Fibroblast of lung (primary cell): Measurements from ENCODE around the gene CLIC3. TPM values are rescaled to one million over a fixed set of nuclear protein-coding genes. Genes with fewer than 3 reads are reported as not detected.

ENCODE experiments used
- DNase-seq, 2 donors: peaks; one replicate each; pipeline versions ENCODE4 v3.0.0 to v3.0.0-alpha.2; 2010; ENCODE audit warnings: low read depth in 2 of 2
- H2AFZ ChIP-seq: 2 replicates; pipeline ENCODE4 v1.5.1; 2012; ENCODE audit warnings: low read length, control low read depth, inconsistent platforms
- H3K27ac ChIP-seq: 2 replicates; pipeline ENCODE4 v1.5.1; 2011; ENCODE audit warnings: low read length, control low read depth; ENCODE audit not compliant: insufficient read depth
- H3K27me3 ChIP-seq: 2 replicates; pipeline ENCODE4 v1.5.1; 2011; ENCODE audit warnings: mild to moderate bottlenecking, low read length; ENCODE audit not compliant: control insufficient read depth, insufficient read depth
- H3K36me3 ChIP-seq: 2 replicates; pipeline ENCODE4 v1.5.1; 2011; ENCODE audit warnings: low read length; ENCODE audit not compliant: control insufficient read depth, insufficient read depth
- H3K4me1 ChIP-seq: 2 replicates; pipeline ENCODE4 v1.5.1; 2011; ENCODE audit warnings: low read length; ENCODE audit not compliant: control insufficient read depth, insufficient read depth; ENCODE audit errors: extremely low read depth
- H3K4me2 ChIP-seq: 2 replicates; pipeline ENCODE4 v1.5.1; 2011; ENCODE audit warnings: low read length, control low read depth; ENCODE audit not compliant: insufficient read depth; ENCODE audit errors: extremely low read depth
- H3K4me3 ChIP-seq, 4 experiments: fragments of 200-600 bp in 1 of 4; sonication (generic) in 1 of 4; replicated peaks in 1 of 4; 2 replicates each; pipeline ENCODE4 v1.5.1; 2011 to 2016; ENCODE audit warnings: low read length in 4 of 4, low read depth in 3 of 4, mild to moderate bottlenecking in 3 of 4, control low read depth in 2 of 4, inconsistent platforms in 1 of 4, mixed read lengths in 1 of 4; ENCODE audit not compliant: insufficient read depth in 1 of 4; ENCODE audit errors: control extremely low read depth in 1 of 4
- H3K79me2 ChIP-seq: 2 replicates; pipeline ENCODE4 v1.5.1; 2012; ENCODE audit warnings: mild to moderate bottlenecking, low read length, inconsistent platforms; ENCODE audit not compliant: control insufficient read depth, insufficient read depth
- H3K9ac ChIP-seq: 2 replicates; pipeline ENCODE4 v1.5.1; 2011; ENCODE audit warnings: mild to moderate bottlenecking, low read length, control low read depth; ENCODE audit not compliant: insufficient read depth
- H3K9me3 ChIP-seq: 2 replicates; pipeline ENCODE4 v1.5.1; 2012; ENCODE audit warnings: low read depth, low read length; ENCODE audit not compliant: control insufficient read depth, insufficient read depth
- H4K20me1 ChIP-seq: 2 replicates; pipeline ENCODE4 v1.5.1; 2011; ENCODE audit warnings: low read length; ENCODE audit not compliant: control insufficient read depth, insufficient read depth; ENCODE audit errors: extremely low read depth
- EZH2 ChIP-seq: IDR thresholded peaks from 2 replicates; pipeline ENCODE4 v1.5.1; 2012; ENCODE audit warnings: low read length, control low read depth, mild to moderate bottlenecking; ENCODE audit errors: missing control alignments
- polyA plus RNA-seq, 2 donors: library from polyadenylated mRNA; depleted of rRNA in 1 of 2; stranded (reverse) in 1 of 2; unstranded in 1 of 2; fragments of >200 nt; gene quantifications; 2 replicates each; pipeline ENCODE4 v1.2.1, GENCODE V29; 2011 to 2012; ENCODE audit warnings: missing spikeins in 1 of 2
- total RNA-seq: library from RNA; depleted of rRNA; stranded (reverse); fragments of >200 nt; gene quantifications from 2 replicates; pipeline ENCODE4 v1.2.1, GENCODE V29; 2014
- TF ChIP-seq, protein P1 (sequence below), 2 donors: IDR thresholded peaks in 1 of 2; conservative IDR thresholded peaks in 1 of 2; 1 replicate in 1 of 2; 2 replicates in 1 of 2; pipeline ENCODE4 v1.5.1; 2011 to 2012; ENCODE audit warnings: low read length in 2 of 2, control low read depth in 1 of 2, inconsistent platforms in 1 of 2, low read depth in 1 of 2, mild to moderate bottlenecking in 1 of 2

The CLIC3 gene
- total and polyA plus RNA-seq, 2 donors (not counting 1 experiment from before 2014, with no cell fraction given): 0.98 to 3.5 TPM

DNA sequence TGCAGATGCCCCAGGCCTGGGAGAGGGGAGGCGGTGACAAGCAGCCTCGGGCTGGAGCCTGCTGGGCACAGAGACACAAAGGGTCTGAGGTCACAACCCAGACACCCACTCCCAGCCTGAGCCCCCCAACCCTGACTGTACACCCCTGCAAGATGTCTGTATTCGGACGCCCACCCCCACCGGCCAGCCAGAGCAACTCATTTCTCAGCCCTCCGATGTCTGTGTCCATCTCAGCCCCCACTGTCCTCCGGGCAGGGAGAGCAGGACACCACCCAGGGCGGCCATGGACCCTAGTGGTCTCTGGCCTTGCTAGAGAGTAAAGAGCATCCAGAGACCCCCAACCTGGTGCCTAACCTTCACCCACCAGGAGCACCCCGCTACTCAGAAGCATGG lies 40.4 kb downstream of the CLIC3 start:
- H3K9me3 ChIP-seq: no peaks in the 10 kb centered on the region
- H3K4me3 ChIP-seq: no peak overlapping the region
- TF ChIP-seq, protein P1, sequence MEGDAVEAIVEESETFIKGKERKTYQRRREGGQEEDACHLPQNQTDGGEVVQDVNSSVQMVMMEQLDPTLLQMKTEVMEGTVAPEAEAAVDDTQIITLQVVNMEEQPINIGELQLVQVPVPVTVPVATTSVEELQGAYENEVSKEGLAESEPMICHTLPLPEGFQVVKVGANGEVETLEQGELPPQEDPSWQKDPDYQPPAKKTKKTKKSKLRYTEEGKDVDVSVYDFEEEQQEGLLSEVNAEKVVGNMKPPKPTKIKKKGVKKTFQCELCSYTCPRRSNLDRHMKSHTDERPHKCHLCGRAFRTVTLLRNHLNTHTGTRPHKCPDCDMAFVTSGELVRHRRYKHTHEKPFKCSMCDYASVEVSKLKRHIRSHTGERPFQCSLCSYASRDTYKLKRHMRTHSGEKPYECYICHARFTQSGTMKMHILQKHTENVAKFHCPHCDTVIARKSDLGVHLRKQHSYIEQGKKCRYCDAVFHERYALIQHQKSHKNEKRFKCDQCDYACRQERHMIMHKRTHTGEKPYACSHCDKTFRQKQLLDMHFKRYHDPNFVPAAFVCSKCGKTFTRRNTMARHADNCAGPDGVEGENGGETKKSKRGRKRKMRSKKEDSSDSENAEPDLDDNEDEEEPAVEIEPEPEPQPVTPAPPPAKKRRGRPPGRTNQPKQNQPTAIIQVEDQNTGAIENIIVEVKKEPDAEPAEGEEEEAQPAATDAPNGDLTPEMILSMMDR (conservative IDR thresholded peaks at IDR 0.05 in 1 of 2, IDR thresholded peaks at IDR 0.05 in 1 of 2; ENCODE audit: low read depth in 1 of 2, low read length in 2 of 2): no peak
- no peak for TF ChIP-seq EZH2
- H3K36me3 ChIP-seq: no peaks in the 10 kb centered on the region
- H2AFZ ChIP-seq: no peak overlapping the region
- no peaks in the 10 kb centered on the region for H3K27me3 ChIP-seq
- H4K20me1 ChIP-seq: no peaks in the 10 kb centered on the region
- H3K4me2 ChIP-seq: no peak overlapping the region
- no peaks in the 10 kb centered on the region for H3K79me2 ChIP-seq
- H3K27ac ChIP-seq: no peak overlapping the region
- H3K9ac ChIP-seq: no peak overlapping the region
- no peaks in the 10 kb centered on the region for H3K4me1 ChIP-seq
- no peak for DNase-seq

DNA sequence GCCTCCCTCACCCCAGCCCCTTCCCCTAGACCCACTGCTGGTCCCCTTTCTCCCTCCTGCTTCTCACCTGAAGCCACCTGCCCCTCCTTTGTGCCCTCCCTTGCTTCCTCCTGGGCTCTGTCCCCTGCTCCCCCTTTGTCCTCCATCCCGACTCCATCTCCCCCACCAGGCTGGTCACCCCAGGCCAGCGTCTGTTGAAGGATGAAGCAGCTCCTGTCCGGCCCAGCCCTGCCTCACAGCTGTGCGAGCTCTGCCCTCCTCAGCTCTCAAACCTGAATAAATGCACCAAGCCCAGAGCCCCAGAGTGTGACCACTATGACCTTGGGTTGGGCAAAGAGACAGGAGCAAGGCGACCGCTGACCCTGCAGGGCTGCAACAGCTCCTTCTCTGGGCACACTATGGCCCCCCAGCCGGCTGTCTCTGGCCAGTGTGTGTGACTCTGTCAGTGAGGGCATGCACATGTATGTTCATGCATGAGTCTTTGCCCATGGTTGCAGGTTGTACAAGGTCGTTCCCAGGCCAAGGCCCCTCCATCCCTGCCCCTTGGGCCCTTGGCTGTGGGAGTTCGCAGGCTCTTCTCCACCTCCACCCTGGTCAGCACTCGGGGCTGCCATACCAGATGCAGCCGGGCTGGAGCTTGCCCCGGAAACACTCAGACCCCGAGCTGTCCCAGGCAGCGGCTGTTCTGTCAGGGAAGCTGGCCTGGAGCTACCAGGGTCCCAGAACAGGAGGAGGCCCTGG lies 41.0 kb downstream of the CLIC3 start:
- TF ChIP-seq, protein P1 (conservative IDR thresholded peaks at IDR 0.05 in 1 of 2, IDR thresholded peaks at IDR 0.05 in 1 of 2; ENCODE audit: low read depth in 1 of 2, low read length in 2 of 2): no peak
- no peak for TF ChIP-seq EZH2
- Histone ChIP-seq H2AFZ (no peak overlapping the region), H3K4me1 (no peaks in the 10 kb centered on the region), H3K36me3 (no peaks in the 10 kb centered on the region), H3K79me2 (no peaks in the 10 kb centered on the region), H3K4me2 (no peak overlapping the region), H3K27me3 (no peaks in the 10 kb centered on the region), H3K9ac (no peak overlapping the region), H3K27ac (no peak overlapping the region), H3K9me3 (no peaks in the 10 kb centered on the region), H4K20me1 (no peaks in the 10 kb centered on the region), H3K4me3 (no peak overlapping the region)
- no peak for DNase-seq

DNA sequence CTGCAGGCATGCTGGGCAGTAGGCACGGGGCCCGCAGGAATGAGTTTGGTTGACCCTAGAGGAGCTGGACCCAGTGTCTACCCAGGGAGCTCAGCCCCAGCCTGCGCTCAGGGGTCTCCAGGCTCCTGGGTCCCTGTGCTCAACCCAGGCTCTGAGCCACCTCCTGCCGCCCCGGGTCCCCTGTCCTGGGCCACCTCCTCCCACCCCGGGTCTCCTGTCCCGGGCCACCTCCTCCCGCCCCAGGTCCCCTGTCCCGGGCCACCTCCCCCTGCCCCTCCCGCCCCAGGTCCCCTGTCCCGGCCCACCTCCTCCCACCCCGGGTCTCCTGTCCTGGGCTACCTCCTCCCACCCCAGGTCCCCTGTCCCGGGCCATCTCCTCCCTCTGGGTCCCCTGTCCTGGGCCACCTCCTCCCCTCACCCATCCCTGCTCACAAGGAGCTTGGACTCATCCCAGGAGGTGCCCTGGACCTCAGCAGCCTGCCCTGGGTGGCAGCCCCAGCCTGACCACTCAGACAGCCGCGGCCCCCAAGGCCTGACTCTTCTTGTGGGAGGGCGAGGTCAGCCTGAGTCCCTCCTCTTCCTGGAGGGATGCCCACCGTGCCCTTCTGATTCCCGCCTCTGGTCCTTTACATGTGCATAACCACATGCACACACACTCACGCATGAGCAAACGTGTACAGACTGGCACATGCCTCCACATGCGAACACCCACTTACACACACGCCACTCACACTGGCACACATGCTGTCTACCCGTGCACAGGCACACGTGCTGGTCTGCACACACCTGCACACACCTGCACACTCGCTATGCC lies 41.9 kb downstream of the CLIC3 start:
- no peak overlapping the region for H2AFZ ChIP-seq
- TF ChIP-seq, protein P1 (conservative IDR thresholded peaks at IDR 0.05 in 1 of 2, IDR thresholded peaks at IDR 0.05 in 1 of 2; ENCODE audit: low read depth in 1 of 2, low read length in 2 of 2): no peak
- TF ChIP-seq EZH2: no peak
- no peak for DNase-seq

More for the DNA sequence above, 41.9 kb downstream of the CLIC3 start:
- H3K4me3 ChIP-seq: no peak overlapping the region
- no peaks in the 10 kb centered on the region for H3K9me3 ChIP-seq
- H3K36me3 ChIP-seq: no peaks in the 10 kb centered on the region
- H3K4me2 ChIP-seq: no peak overlapping the region
- no peak overlapping the region for H3K27ac ChIP-seq
- H3K4me1 ChIP-seq: no peaks in the 10 kb centered on the region
- H3K27me3 ChIP-seq: no peaks in the 10 kb centered on the region
- H4K20me1 ChIP-seq: no peaks in the 10 kb centered on the region
- H3K9ac ChIP-seq: no peak overlapping the region
- no peaks in the 10 kb centered on the region for H3K79me2 ChIP-seq
